Measurements from ENCODE around the gene GNG8. TPM values are rescaled to one million over a fixed set of nuclear protein-coding genes. Genes with fewer than 3 reads are reported as not detected.

The GNG8 gene
- total RNA-seq, 4 donors from 2014 or later = not detected

DNA sequence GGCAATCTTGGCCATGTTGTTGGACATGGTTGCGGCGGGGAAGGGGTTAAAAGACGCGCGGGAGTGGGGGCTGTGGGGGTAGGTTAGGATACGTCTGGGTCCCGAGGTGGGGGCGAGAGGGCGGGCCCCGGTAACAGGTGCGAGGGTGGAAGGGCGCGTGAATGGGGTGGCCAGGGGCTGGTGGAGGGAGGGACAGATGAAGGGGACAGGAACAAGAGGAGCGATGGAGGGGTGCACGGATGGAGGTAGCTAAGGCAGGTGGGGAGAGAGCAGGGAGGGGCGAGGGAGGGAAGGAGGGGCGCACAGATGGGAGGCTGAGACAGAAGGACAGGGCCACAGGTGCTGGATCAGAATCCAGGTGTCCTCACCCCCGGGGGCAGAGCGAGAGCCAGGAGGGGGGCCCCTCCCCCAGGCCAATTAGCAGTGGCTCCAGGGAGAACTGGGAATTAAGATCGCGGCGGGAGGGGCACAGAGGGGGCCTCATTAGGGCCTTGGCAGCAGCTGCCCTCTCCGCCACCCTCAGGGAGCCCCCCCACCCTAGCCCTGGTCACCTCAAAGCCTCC, 1.3 kb downstream of the GNG8 start:
- peak overlapping the region in 1 of 4 donors; percentile 44 for H3K4me3 ChIP-seq
- TF ChIP-seq, protein P1, sequence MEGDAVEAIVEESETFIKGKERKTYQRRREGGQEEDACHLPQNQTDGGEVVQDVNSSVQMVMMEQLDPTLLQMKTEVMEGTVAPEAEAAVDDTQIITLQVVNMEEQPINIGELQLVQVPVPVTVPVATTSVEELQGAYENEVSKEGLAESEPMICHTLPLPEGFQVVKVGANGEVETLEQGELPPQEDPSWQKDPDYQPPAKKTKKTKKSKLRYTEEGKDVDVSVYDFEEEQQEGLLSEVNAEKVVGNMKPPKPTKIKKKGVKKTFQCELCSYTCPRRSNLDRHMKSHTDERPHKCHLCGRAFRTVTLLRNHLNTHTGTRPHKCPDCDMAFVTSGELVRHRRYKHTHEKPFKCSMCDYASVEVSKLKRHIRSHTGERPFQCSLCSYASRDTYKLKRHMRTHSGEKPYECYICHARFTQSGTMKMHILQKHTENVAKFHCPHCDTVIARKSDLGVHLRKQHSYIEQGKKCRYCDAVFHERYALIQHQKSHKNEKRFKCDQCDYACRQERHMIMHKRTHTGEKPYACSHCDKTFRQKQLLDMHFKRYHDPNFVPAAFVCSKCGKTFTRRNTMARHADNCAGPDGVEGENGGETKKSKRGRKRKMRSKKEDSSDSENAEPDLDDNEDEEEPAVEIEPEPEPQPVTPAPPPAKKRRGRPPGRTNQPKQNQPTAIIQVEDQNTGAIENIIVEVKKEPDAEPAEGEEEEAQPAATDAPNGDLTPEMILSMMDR (IDR thresholded peaks at IDR 0.05) = no peak
- TF ChIP-seq EP300 (IDR thresholded peaks at IDR 0.05; ENCODE audit: low read depth) (no peak), POLR2AphosphoS5 (IDR thresholded peaks at IDR 0.05) (no peak), POLR2A (IDR thresholded peaks at IDR 0.05) (no peak)
- H3K27ac ChIP-seq = peak overlapping the region in 1 of 4 donors; percentile 30
- no peak for DNase-seq
- in situ Hi-C loops (cut with MboI; ENCODE audit: low pct_ligation_motif_present in 1 of 4, low pct_unique_long_range_greater_than_20kb in 1 of 4, low sequenced_read_pairs in 3 of 4) = no loop called here
- peaks cover 60% of the 10 kb centered on the region for H3K27me3 ChIP-seq
- no peaks in the 10 kb centered on the region for H3K9me3 ChIP-seq
- peaks cover 9 to 38% (median 32%) of the 10 kb centered on the region in 4 donors for H3K4me1 ChIP-seq
- WGBS, 2 donors (ENCODE audit: low coverage in 1 of 2) = 3 to 13% methylated on average over 11 to 23 of the region's 23 CpGs
- no peaks in the 10 kb centered on the region for H3K36me3 ChIP-seq
- intact Hi-C loops (cut with DNase I; ENCODE audit: low total_unique reads) = no loop called here

DNA sequence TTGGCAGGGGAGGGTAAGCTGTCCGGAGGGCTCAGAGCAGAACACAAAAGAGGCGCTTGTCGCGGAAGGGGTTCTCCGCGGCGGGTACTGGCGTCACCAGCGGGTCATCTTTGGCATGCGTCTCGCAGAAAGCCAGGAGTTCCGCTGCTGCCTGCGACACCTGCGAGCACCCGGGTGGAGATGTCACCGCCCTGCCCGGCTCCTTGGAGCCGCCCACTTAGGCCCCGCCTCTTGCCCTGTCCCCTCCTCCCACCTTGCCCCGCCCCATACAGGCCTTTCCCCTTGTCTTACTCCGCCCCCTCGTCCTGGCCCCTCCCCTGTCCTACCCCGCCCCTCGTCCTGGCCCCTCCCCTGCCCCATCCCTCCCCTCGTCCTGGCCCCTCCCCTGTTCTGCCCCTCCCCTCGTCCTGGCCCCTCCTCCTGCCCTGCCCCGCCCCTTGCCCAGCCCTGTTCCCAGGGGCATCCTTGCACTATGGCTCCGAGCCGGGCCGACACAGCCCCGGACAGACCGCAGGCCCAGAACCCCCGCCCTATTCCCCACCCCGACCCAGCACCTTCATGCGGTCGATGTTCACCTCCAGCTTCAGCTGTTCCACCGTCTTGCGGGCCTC, 1.9 kb downstream of the GNG8 start:
- Histone ChIP-seq H3K4me1 (peaks cover 8 to 32% (median 26%) of the 10 kb centered on the region in 4 donors), H3K27me3 (peaks cover 54% of the 10 kb centered on the region), H3K4me3 (peak overlapping the region in 2 of 4 donors; percentile 13 to 44), H3K27ac (no peak overlapping the region), H3K9me3 (no peaks in the 10 kb centered on the region), H3K36me3 (no peaks in the 10 kb centered on the region)
- in situ Hi-C loops (cut with MboI; ENCODE audit: low pct_ligation_motif_present in 1 of 4, low pct_unique_long_range_greater_than_20kb in 1 of 4, low sequenced_read_pairs in 3 of 4) (no loop called here), intact Hi-C loops (cut with DNase I; ENCODE audit: low total_unique reads) (no loop called here)
- DNase-seq = peak; percentile 97
- TF ChIP-seq POLR2AphosphoS5 (IDR thresholded peaks at IDR 0.05) = peak in 1 of 3 donors; percentile 19
- TF ChIP-seq, protein P1 (IDR thresholded peaks at IDR 0.05) = no peak
- 13% methylated on average over 11 of the region's 38 CpGs; no CpG with 5 or more reads in 1 of the 2 donors for WGBS, 2 donors (ENCODE audit: low coverage in 1 of 2)

DNA sequence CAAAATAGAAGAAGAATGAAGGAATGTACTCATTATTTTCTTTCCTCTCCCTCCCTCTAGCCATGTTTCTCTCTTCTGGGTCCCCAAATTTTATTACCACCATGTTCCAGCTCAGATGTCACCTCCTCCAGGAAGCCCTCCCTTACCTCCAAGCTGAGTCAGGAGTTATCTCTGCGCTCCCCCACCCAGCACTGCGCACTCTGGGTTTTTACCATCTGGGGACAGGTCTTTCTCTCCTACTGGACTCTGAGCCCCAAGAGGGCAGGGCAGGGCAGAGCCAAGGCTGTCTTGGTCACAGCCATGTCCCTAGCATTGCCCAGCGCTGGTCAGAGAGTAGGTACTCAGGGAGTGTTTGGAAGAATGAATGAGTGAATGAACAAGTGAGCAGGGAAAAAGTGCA, 2.9 kb downstream of the GNG8 start:
- Histone ChIP-seq H3K4me3 (no peak overlapping the region), H3K36me3 (no peaks in the 10 kb centered on the region), H3K27ac (no peak overlapping the region), H3K4me1 (peaks cover 3 to 22% (median 17%) of the 10 kb centered on the region in 4 donors), H3K27me3 (peaks cover 51% of the 10 kb centered on the region), H3K9me3 (no peaks in the 10 kb centered on the region)
- in situ Hi-C loops (cut with MboI; ENCODE audit: low pct_ligation_motif_present in 1 of 4, low pct_unique_long_range_greater_than_20kb in 1 of 4, low sequenced_read_pairs in 3 of 4) = no loop called here
- TF ChIP-seq, protein P1 (IDR thresholded peaks at IDR 0.05) = no peak
- no peak for TF ChIP-seq POLR2A (IDR thresholded peaks at IDR 0.05)
- no peak for TF ChIP-seq POLR2AphosphoS5 (IDR thresholded peaks at IDR 0.05)
- no peak for TF ChIP-seq EP300 (IDR thresholded peaks at IDR 0.05; ENCODE audit: low read depth)
- DNase-seq = no peak
- WGBS, 2 donors (ENCODE audit: low coverage in 1 of 2) = 60 to 64% methylated on average over 2 to 3 of the region's 3 CpGs
- intact Hi-C loops (cut with DNase I; ENCODE audit: low total_unique reads) = no loop called here

DNA sequence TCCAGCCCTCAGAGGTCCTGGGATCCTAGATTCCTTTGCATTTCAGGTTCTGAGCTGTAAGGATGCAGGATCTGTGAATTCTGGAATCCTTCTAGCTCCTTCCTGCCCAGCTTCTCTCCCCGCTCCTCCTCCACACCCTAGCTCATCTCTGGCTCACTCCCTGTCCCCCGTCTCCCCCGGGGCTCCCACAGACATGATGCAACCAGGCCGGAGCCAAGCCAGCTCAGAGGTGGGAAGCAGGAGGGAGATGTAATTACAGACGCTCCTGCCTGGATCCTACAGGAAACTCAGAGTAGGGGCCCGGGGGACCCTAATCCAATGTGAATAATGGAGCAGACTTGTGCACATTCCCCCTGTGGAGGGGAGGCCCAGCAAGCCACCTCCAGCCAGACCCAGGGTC, 4.5 kb downstream of the GNG8 start:
- in situ Hi-C loops (cut with MboI; ENCODE audit: low pct_ligation_motif_present in 1 of 4, low pct_unique_long_range_greater_than_20kb in 1 of 4, low sequenced_read_pairs in 3 of 4) = no loop called here
- Histone ChIP-seq H3K9me3 (no peaks in the 10 kb centered on the region), H3K27ac (no peak overlapping the region), H3K36me3 (no peaks in the 10 kb centered on the region), H3K4me1 (peaks cover 3 to 24% (median 16%) of the 10 kb centered on the region in 4 donors), H3K4me3 (no peak overlapping the region), H3K27me3 (peaks cover 41% of the 10 kb centered on the region)
- TF ChIP-seq, protein P1 (IDR thresholded peaks at IDR 0.05) = no peak
- TF ChIP-seq POLR2AphosphoS5 (IDR thresholded peaks at IDR 0.05) (no peak), POLR2A (IDR thresholded peaks at IDR 0.05) (no peak), EP300 (IDR thresholded peaks at IDR 0.05; ENCODE audit: low read depth) (no peak)
- no peak for DNase-seq
- 40 to 67% methylated on average over 2 to 6 of the region's 6 CpGs for WGBS, 2 donors (ENCODE audit: low coverage in 1 of 2)
- intact Hi-C loops (cut with DNase I; ENCODE audit: low total_unique reads) = no loop called here
